HL-60 (cell line): ENCODE results near the gene NMUR1.

Experiments used
- TF ChIP-seq, protein P1 (sequence below): IDR thresholded peaks from one replicate; pipeline ENCODE4 v1.5.1; 2011; ENCODE audit warnings: low read length, control low read depth, inconsistent platforms; ENCODE audit not compliant: insufficient read depth
- TF ChIP-seq, protein P2 (sequence below): IDR thresholded peaks from 2 replicates; pipeline ENCODE4 v1.6.1; 2012; ENCODE audit warnings: low read depth; ENCODE audit not compliant: insufficient replicate concordance

DNA sequence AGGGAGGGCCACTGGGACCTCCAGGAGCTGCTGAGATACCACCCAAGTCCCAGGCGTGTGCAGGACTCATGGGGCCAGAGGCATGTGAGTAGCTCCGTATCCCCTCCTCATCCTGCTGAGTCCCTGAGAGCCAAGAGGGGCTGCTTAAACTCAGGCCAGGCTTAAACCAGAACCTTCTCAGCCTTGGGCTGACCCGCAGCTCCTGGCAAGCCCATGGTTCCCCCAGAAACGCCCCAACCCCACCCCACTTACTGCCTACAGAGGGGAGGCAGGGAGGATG is 2.5 kb upstream of the NMUR1 start:
- TF ChIP-seq, protein P1, sequence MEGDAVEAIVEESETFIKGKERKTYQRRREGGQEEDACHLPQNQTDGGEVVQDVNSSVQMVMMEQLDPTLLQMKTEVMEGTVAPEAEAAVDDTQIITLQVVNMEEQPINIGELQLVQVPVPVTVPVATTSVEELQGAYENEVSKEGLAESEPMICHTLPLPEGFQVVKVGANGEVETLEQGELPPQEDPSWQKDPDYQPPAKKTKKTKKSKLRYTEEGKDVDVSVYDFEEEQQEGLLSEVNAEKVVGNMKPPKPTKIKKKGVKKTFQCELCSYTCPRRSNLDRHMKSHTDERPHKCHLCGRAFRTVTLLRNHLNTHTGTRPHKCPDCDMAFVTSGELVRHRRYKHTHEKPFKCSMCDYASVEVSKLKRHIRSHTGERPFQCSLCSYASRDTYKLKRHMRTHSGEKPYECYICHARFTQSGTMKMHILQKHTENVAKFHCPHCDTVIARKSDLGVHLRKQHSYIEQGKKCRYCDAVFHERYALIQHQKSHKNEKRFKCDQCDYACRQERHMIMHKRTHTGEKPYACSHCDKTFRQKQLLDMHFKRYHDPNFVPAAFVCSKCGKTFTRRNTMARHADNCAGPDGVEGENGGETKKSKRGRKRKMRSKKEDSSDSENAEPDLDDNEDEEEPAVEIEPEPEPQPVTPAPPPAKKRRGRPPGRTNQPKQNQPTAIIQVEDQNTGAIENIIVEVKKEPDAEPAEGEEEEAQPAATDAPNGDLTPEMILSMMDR: no peak
- TF ChIP-seq, protein P2, sequence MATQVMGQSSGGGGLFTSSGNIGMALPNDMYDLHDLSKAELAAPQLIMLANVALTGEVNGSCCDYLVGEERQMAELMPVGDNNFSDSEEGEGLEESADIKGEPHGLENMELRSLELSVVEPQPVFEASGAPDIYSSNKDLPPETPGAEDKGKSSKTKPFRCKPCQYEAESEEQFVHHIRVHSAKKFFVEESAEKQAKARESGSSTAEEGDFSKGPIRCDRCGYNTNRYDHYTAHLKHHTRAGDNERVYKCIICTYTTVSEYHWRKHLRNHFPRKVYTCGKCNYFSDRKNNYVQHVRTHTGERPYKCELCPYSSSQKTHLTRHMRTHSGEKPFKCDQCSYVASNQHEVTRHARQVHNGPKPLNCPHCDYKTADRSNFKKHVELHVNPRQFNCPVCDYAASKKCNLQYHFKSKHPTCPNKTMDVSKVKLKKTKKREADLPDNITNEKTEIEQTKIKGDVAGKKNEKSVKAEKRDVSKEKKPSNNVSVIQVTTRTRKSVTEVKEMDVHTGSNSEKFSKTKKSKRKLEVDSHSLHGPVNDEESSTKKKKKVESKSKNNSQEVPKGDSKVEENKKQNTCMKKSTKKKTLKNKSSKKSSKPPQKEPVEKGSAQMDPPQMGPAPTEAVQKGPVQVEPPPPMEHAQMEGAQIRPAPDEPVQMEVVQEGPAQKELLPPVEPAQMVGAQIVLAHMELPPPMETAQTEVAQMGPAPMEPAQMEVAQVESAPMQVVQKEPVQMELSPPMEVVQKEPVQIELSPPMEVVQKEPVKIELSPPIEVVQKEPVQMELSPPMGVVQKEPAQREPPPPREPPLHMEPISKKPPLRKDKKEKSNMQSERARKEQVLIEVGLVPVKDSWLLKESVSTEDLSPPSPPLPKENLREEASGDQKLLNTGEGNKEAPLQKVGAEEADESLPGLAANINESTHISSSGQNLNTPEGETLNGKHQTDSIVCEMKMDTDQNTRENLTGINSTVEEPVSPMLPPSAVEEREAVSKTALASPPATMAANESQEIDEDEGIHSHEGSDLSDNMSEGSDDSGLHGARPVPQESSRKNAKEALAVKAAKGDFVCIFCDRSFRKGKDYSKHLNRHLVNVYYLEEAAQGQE: no peak
